ENCODE results near the gene ZNF316. TPM values are rescaled to one million over a fixed set of nuclear protein-coding genes. Genes with fewer than 3 reads are reported as not detected.

Gene ZNF316
- total and polyA plus RNA-seq, 7 donors, result 3.6 to 49.6 (median 12.5) TPM

- WGBS, 2 donors, result 97 to 98% methylated on average over 94 of the region's 94 CpGs
- Histone ChIP-seq H3K36me3 (peaks cover 11 to 59% (median 33%) of the 10 kb centered on the region in 4 donors), H3K27ac (no peak overlapping the region), H3K4me3 (no peak overlapping the region), H3K27me3 (no peaks in the 10 kb centered on the region), H3K9me3 (no peaks in the 10 kb centered on the region), H3K4me1 (no peaks in the 10 kb centered on the region)
- TF ChIP-seq CTCF (IDR thresholded peaks at IDR 0.05) (no peak), POLR2AphosphoS5 (IDR thresholded peaks at IDR 0.05) (no peak), POLR2A (IDR thresholded peaks at IDR 0.05) (no peak), EP300 (IDR thresholded peaks at IDR 0.05) (no peak)
- no peak for DNase-seq
- intact Hi-C loops (cut with DNase I), result no loop called here
Measured at GRCh38 chr7:6654113-6654841, 17.2 kb downstream of the ZNF316 start.

- peak; percentile 58 for DNase-seq
- Histone ChIP-seq H3K27ac (no peak overlapping the region), H3K9me3 (no peaks in the 10 kb centered on the region), H3K36me3 (peaks cover 11 to 51% (median 32%) of the 10 kb centered on the region in 4 donors), H3K27me3 (no peaks in the 10 kb centered on the region), H3K4me3 (no peak overlapping the region), H3K4me1 (no peaks in the 10 kb centered on the region)
- intact Hi-C loops (cut with DNase I), result no loop called here
- WGBS, 2 donors, result 95 to 97% methylated on average over 48 of the region's 48 CpGs
- no peak for TF ChIP-seq CTCF (IDR thresholded peaks at IDR 0.05)
Measured at GRCh38 chr7:6654842-6655610, 17.9 kb downstream of the ZNF316 start.

- no peaks in the 10 kb centered on the region for H3K9me3 ChIP-seq
- no peaks in the 10 kb centered on the region for H3K27me3 ChIP-seq
- H3K36me3 ChIP-seq, result peaks cover 11 to 43% (median 32%) of the 10 kb centered on the region in 4 donors
- TF ChIP-seq POLR2AphosphoS5 (IDR thresholded peaks at IDR 0.05) (no peak), CTCF (IDR thresholded peaks at IDR 0.05) (no peak), POLR2A (IDR thresholded peaks at IDR 0.05) (no peak)
- no peak overlapping the region for H3K27ac ChIP-seq
- no peak overlapping the region for H3K4me3 ChIP-seq
- peak; percentile 60 for DNase-seq
- intact Hi-C loops (cut with DNase I), result no loop called here
- no peaks in the 10 kb centered on the region for H3K4me1 ChIP-seq
- 95 to 96% methylated on average over 17 of the region's 17 CpGs for WGBS, 2 donors
Measured at GRCh38 chr7:6655636-6656385, 18.7 kb downstream of the ZNF316 start.

- Histone ChIP-seq H3K4me1 (no peaks in the 10 kb centered on the region), H3K36me3 (peaks cover 11 to 39% (median 31%) of the 10 kb centered on the region in 4 donors)
- WGBS, 2 donors, result 96% methylated on average over 9 of the region's 9 CpGs
Measured at GRCh38 chr7:6656413-6656812, 19.3 kb downstream of the ZNF316 start.

More at GRCh38 chr7:6656413-6656812, 19.3 kb downstream of the ZNF316 start:
- DNase-seq, result peak; percentile 50
- no peak overlapping the region for H3K27ac ChIP-seq
- intact Hi-C loops (cut with DNase I), result no loop called here
- no peak overlapping the region for H3K4me3 ChIP-seq
- H3K27me3 ChIP-seq, result no peaks in the 10 kb centered on the region
- TF ChIP-seq POLR2A (IDR thresholded peaks at IDR 0.05) (no peak), POLR2AphosphoS5 (IDR thresholded peaks at IDR 0.05) (no peak), EP300 (IDR thresholded peaks at IDR 0.05) (no peak), CTCF (IDR thresholded peaks at IDR 0.05) (no peak)
- H3K9me3 ChIP-seq, result no peaks in the 10 kb centered on the region
